ENCODE results near the gene GLI3. TPM values are rescaled to one million over a fixed set of nuclear protein-coding genes. Genes with fewer than 3 reads are reported as not detected.

The GLI3 gene
- total RNA-seq, 1 experiment from 2014 or later: not detected

- no peak overlapping the region for H3K27ac ChIP-seq
- CTCF ChIA-PET: no interaction called here
Observed at GRCh38 chr7:41994036-41994745, 242.8 kb downstream of the GLI3 start.

GRCh38 chr7:41992881-41993867 is 243.8 kb downstream of the GLI3 start:
- BruUV-seq (replicated peaks): no TSS peak
- Histone ChIP-seq H3K4me3 (no peak overlapping the region), H3K36me3 (ENCODE audit: low read depth) (no peaks in the 10 kb centered on the region), H4K20me1 (ENCODE audit: insufficient read depth) (no peaks in the 10 kb centered on the region), H3K27me3 (ENCODE audit: insufficient read depth, low read depth) (peaks cover 65% of the 10 kb centered on the region), H3K27ac (no peak overlapping the region), H3F3A (ENCODE audit: insufficient read depth, low read depth) (no peaks in the 10 kb centered on the region), H3K9me3 (ENCODE audit: insufficient read depth, low read depth) (no peaks in the 10 kb centered on the region), H3K9me2 (ENCODE audit: insufficient read depth) (no peaks in the 10 kb centered on the region), H3K4me2 (no peak overlapping the region), H3K79me2 (ENCODE audit: low read depth) (no peaks in the 10 kb centered on the region), H3K4me1 (replicated peaks; ENCODE audit: insufficient read depth) (no peaks in the 10 kb centered on the region), H2AFZ (no peak overlapping the region)
- TF ChIP-seq CTCF (conservative IDR thresholded peaks at IDR 0.05): no peak
- no peak for TF ChIP-seq EZH2 (IDR thresholded peaks at IDR 0.05; ENCODE audit: low read depth)
- ChIA-PET POLR2A (ENCODE audit: unreplicated experiment) (interaction anchor here (0.8 kb wide), 1 partner anchor 296 kb away, joined by 5 read pairs; no protein-coding TSS in a partner anchor), CTCF (no interaction called here)
- DNase-seq: peak in 1 of 2 experiments; percentile 16
- intact Hi-C loops (cut with micrococcal nuclease; ENCODE audit: unreplicated experiment): no loop called here

More at GRCh38 chr7:41994036-41994745, 242.8 kb downstream of the GLI3 start:
- DNase-seq: peak in 1 of 2 experiments; percentile 10
- no peak for TF ChIP-seq EZH2 (IDR thresholded peaks at IDR 0.05; ENCODE audit: low read depth)
- TF ChIP-seq CTCF (conservative IDR thresholded peaks at IDR 0.05): no peak
- no peaks in the 10 kb centered on the region for H3K79me2 ChIP-seq (ENCODE audit: low read depth)
- H3F3A ChIP-seq (ENCODE audit: insufficient read depth, low read depth): no peaks in the 10 kb centered on the region
- no peaks in the 10 kb centered on the region; the same call in 1 of the 2 replicates for H3K9me3 ChIP-seq (ENCODE audit: insufficient read depth, low read depth)
- intact Hi-C loops (cut with micrococcal nuclease; ENCODE audit: unreplicated experiment): no loop called here
- no peak overlapping the region for H3K4me3 ChIP-seq
- POLR2A ChIA-PET (ENCODE audit: unreplicated experiment): interaction anchor here (0.8 kb wide), 1 partner anchor 294 kb away, joined by 5 read pairs; no protein-coding TSS in a partner anchor
- no peaks in the 10 kb centered on the region for H3K9me2 ChIP-seq (ENCODE audit: insufficient read depth)
- BruUV-seq (replicated peaks): no TSS peak
- H3K36me3 ChIP-seq (ENCODE audit: low read depth): no peaks in the 10 kb centered on the region
- H2AFZ ChIP-seq: no peak overlapping the region
- H4K20me1 ChIP-seq (ENCODE audit: insufficient read depth): no peaks in the 10 kb centered on the region
- H3K27me3 ChIP-seq (ENCODE audit: insufficient read depth, low read depth): peaks cover 57% of the 10 kb centered on the region
- H3K4me1 ChIP-seq (replicated peaks; ENCODE audit: insufficient read depth): no peaks in the 10 kb centered on the region
- H3K4me2 ChIP-seq: no peak overlapping the region

- no peak for DNase-seq
Observed at GRCh38 chr7:41984888-41985287, 252.1 kb downstream of the GLI3 start.

More at GRCh38 chr7:41984888-41985287, 252.1 kb downstream of the GLI3 start:
- no peaks in the 10 kb centered on the region for H3K4me1 ChIP-seq (replicated peaks; ENCODE audit: insufficient read depth)
- H3K79me2 ChIP-seq (ENCODE audit: low read depth): no peaks in the 10 kb centered on the region
- H3K27ac ChIP-seq: no peak overlapping the region
- intact Hi-C loops (cut with micrococcal nuclease; ENCODE audit: unreplicated experiment): no loop called here
- peaks cover 72% of the 10 kb centered on the region for H3K27me3 ChIP-seq (ENCODE audit: insufficient read depth, low read depth)
- no peaks in the 10 kb centered on the region for H3K36me3 ChIP-seq (ENCODE audit: low read depth)
- H3F3A ChIP-seq (ENCODE audit: insufficient read depth, low read depth): no peaks in the 10 kb centered on the region
- no peak overlapping the region for H3K4me3 ChIP-seq
- POLR2A ChIA-PET (ENCODE audit: unreplicated experiment): no interaction called here
- CTCF ChIA-PET: interaction anchor here (1.0 kb wide), 1 partner anchor 1470 kb away, joined by 4 read pairs; no protein-coding TSS in a partner anchor
- no TSS peak for BruUV-seq (replicated peaks)
- H3K4me2 ChIP-seq: no peak overlapping the region
- H4K20me1 ChIP-seq (ENCODE audit: insufficient read depth): no peaks in the 10 kb centered on the region
- H2AFZ ChIP-seq: no peak overlapping the region
- no peaks in the 10 kb centered on the region for H3K9me3 ChIP-seq (ENCODE audit: insufficient read depth, low read depth)
- H3K9me2 ChIP-seq (ENCODE audit: insufficient read depth): no peaks in the 10 kb centered on the region
- no peak for TF ChIP-seq CTCF (conservative IDR thresholded peaks at IDR 0.05)
- no peak for TF ChIP-seq EZH2 (IDR thresholded peaks at IDR 0.05; ENCODE audit: low read depth)
